Effector memory CD8-positive, alpha-beta T cell (primary cell): ENCODE measurements around the gene RBFOX2.

Source experiments
- ATAC-seq: fragments of 150-1000 bp; cut with Tn5 transposase; replicated peaks from 2 replicates; pipeline ENCODE4 v1.10.0; 2021; ENCODE audit warnings: mild to moderate bottlenecking, moderate library complexity
- DNase-seq, 3 experiments: peaks; one replicate each; pipeline ENCODE4 v3.0.0; 2021
- H3K27ac Mint-ChIP-seq, 2 donors: one replicate each; pipeline ENCODE4 v1.8.0; 2022; ENCODE audit warnings: mild to moderate bottlenecking in 2 of 2, mixed read lengths in 2 of 2, moderate library complexity in 2 of 2
- H3K27me3 Mint-ChIP-seq, 2 donors: one replicate each; pipeline ENCODE4 v1.8.0; 2022; ENCODE audit warnings: mixed read lengths in 2 of 2
- H3K36me3 Mint-ChIP-seq: one replicate; pipeline ENCODE4 v1.8.0; 2022; ENCODE audit warnings: mild to moderate bottlenecking, moderate library complexity, mixed read lengths; ENCODE audit not compliant: insufficient read depth
- H3K4me1 Mint-ChIP-seq, 2 donors: one replicate each; pipeline ENCODE4 v1.8.0; 2022; ENCODE audit warnings: low read depth in 2 of 2, mixed read lengths in 2 of 2
- H3K4me3 Mint-ChIP-seq, 2 donors: one replicate each; pipeline ENCODE4 v1.8.0; 2022; ENCODE audit warnings: mild to moderate bottlenecking in 2 of 2, mixed read lengths in 2 of 2, moderate library complexity in 2 of 2
- H3K9me3 Mint-ChIP-seq, 2 donors: one replicate each; pipeline ENCODE4 v1.8.0; 2022; ENCODE audit warnings: mixed read lengths in 2 of 2

Gene RBFOX2

GRCh38 chr22:35917651-35918050 is 111.0 kb downstream of the RBFOX2 start:
- peaks cover 0 to 1% of the 10 kb centered on the region in 2 donors for H3K4me1 Mint-ChIP-seq
- H3K4me3 Mint-ChIP-seq = no peak overlapping the region
- no peak for ATAC-seq
- no peaks in the 10 kb centered on the region for H3K36me3 Mint-ChIP-seq
- no peak for DNase-seq
- H3K27me3 Mint-ChIP-seq = peaks cover 35 to 38% of the 10 kb centered on the region in 2 donors
- H3K27ac Mint-ChIP-seq = no peak overlapping the region
- no peaks in the 10 kb centered on the region for H3K9me3 Mint-ChIP-seq

- Mint-ChIP-seq H3K4me1 (peaks cover 0 to 1% of the 10 kb centered on the region in 2 donors), H3K4me3 (no peak overlapping the region), H3K9me3 (no peaks in the 10 kb centered on the region), H3K27me3 (peaks cover 35 to 38% of the 10 kb centered on the region in 2 donors), H3K27ac (no peak overlapping the region), H3K36me3 (no peaks in the 10 kb centered on the region)
- no peak for ATAC-seq
- DNase-seq = no peak
Measured at GRCh38 chr22:35915477-35916013, 113.1 kb downstream of the RBFOX2 start.

- no peaks in the 10 kb centered on the region for H3K9me3 Mint-ChIP-seq
- H3K4me3 Mint-ChIP-seq = no peak overlapping the region
- DNase-seq = no peak
- H3K27ac Mint-ChIP-seq = peak overlapping the region in 1 of 2 donors; percentile 15
- peaks cover 35 to 37% of the 10 kb centered on the region in 2 donors for H3K27me3 Mint-ChIP-seq
- no peak for ATAC-seq
- no peaks in the 10 kb centered on the region for H3K36me3 Mint-ChIP-seq
- H3K4me1 Mint-ChIP-seq = peaks cover 0 to 1% of the 10 kb centered on the region in 2 donors
Measured at GRCh38 chr22:35914665-35915476, 113.8 kb downstream of the RBFOX2 start.

- Mint-ChIP-seq H3K27me3 (peaks cover 33 to 35% of the 10 kb centered on the region in 2 donors), H3K4me3 (no peak overlapping the region), H3K4me1 (peaks cover 0 to 1% of the 10 kb centered on the region in 2 donors), H3K36me3 (no peaks in the 10 kb centered on the region), H3K9me3 (no peaks in the 10 kb centered on the region), H3K27ac (peak overlapping the region in 1 of 2 donors; percentile 15)
- ATAC-seq = no peak
- no peak for DNase-seq
Measured at GRCh38 chr22:35914357-35914664, 114.3 kb downstream of the RBFOX2 start.

GRCh38 chr22:35913925-35914324 is 114.7 kb downstream of the RBFOX2 start:
- Mint-ChIP-seq H3K4me3 (no peak overlapping the region), H3K4me1 (peaks cover 0 to 1% of the 10 kb centered on the region in 2 donors), H3K9me3 (no peaks in the 10 kb centered on the region), H3K36me3 (no peaks in the 10 kb centered on the region), H3K27me3 (peaks cover 29 to 35% of the 10 kb centered on the region in 2 donors), H3K27ac (no peak overlapping the region)
- no peak for ATAC-seq
- no peak for DNase-seq

GRCh38 chr22:35912658-35913057 is 116.0 kb downstream of the RBFOX2 start:
- peaks cover 0 to 1% of the 10 kb centered on the region in 2 donors for H3K4me1 Mint-ChIP-seq
- no peak for DNase-seq

GRCh38 chr22:35911877-35912276 is 116.7 kb downstream of the RBFOX2 start:
- H3K4me1 Mint-ChIP-seq = peaks cover 0 to 1% of the 10 kb centered on the region in 2 donors
- ATAC-seq (no peak), DNase-seq (no peak)
- H3K4me3 Mint-ChIP-seq = no peak overlapping the region
- no peaks in the 10 kb centered on the region for H3K9me3 Mint-ChIP-seq
- no peaks in the 10 kb centered on the region for H3K36me3 Mint-ChIP-seq
- H3K27ac Mint-ChIP-seq = no peak overlapping the region
- peaks cover 23 to 35% of the 10 kb centered on the region in 2 donors for H3K27me3 Mint-ChIP-seq

More at GRCh38 chr22:35912658-35913057, 116.0 kb downstream of the RBFOX2 start:
- no peaks in the 10 kb centered on the region for H3K9me3 Mint-ChIP-seq
- no peak overlapping the region for H3K4me3 Mint-ChIP-seq
- H3K36me3 Mint-ChIP-seq = no peaks in the 10 kb centered on the region
- peaks cover 29 to 35% of the 10 kb centered on the region in 2 donors for H3K27me3 Mint-ChIP-seq
- no peak for ATAC-seq
- no peak overlapping the region for H3K27ac Mint-ChIP-seq

- ATAC-seq (no peak), DNase-seq (no peak)
- H3K4me3 Mint-ChIP-seq = no peak overlapping the region
- no peaks in the 10 kb centered on the region for H3K9me3 Mint-ChIP-seq
- no peaks in the 10 kb centered on the region for H3K36me3 Mint-ChIP-seq
- H3K27me3 Mint-ChIP-seq = peaks cover 21 to 28% of the 10 kb centered on the region in 2 donors
- peaks cover 0 to 1% of the 10 kb centered on the region in 2 donors for H3K4me1 Mint-ChIP-seq
- no peak overlapping the region for H3K27ac Mint-ChIP-seq
Measured at GRCh38 chr22:35910926-35911325, 117.7 kb downstream of the RBFOX2 start.

- Mint-ChIP-seq H3K4me1 (peaks cover 0 to 1% of the 10 kb centered on the region in 2 donors), H3K27ac (no peak overlapping the region), H3K27me3 (peaks cover 17 to 21% of the 10 kb centered on the region in 2 donors), H3K9me3 (no peaks in the 10 kb centered on the region), H3K36me3 (no peaks in the 10 kb centered on the region), H3K4me3 (no peak overlapping the region)
- no peak for ATAC-seq
- no peak for DNase-seq
Measured at GRCh38 chr22:35910003-35910769, 118.4 kb downstream of the RBFOX2 start.

- Mint-ChIP-seq H3K27me3 (peaks cover 12 to 20% of the 10 kb centered on the region in 2 donors), H3K4me3 (no peak overlapping the region), H3K4me1 (peaks cover 4% of the 10 kb centered on the region in 2 donors), H3K27ac (no peak overlapping the region), H3K36me3 (no peaks in the 10 kb centered on the region), H3K9me3 (no peaks in the 10 kb centered on the region)
- ATAC-seq (no peak), DNase-seq (no peak)
Measured at GRCh38 chr22:35905894-35906293, 122.7 kb downstream of the RBFOX2 start.

- Mint-ChIP-seq H3K27ac (no peak overlapping the region), H3K9me3 (no peaks in the 10 kb centered on the region), H3K4me3 (no peak overlapping the region), H3K36me3 (no peaks in the 10 kb centered on the region), H3K4me1 (peaks cover 9 to 10% of the 10 kb centered on the region in 2 donors), H3K27me3 (peaks cover 12 to 20% of the 10 kb centered on the region in 2 donors)
- no peak for ATAC-seq
- no peak for DNase-seq
Measured at GRCh38 chr22:35904752-35905151, 123.9 kb downstream of the RBFOX2 start.

- DNase-seq (no peak), ATAC-seq (no peak)
- Mint-ChIP-seq H3K36me3 (no peaks in the 10 kb centered on the region), H3K27me3 (peaks cover 12 to 20% of the 10 kb centered on the region in 2 donors), H3K9me3 (no peaks in the 10 kb centered on the region), H3K27ac (no peak overlapping the region), H3K4me3 (no peak overlapping the region), H3K4me1 (peaks cover 9 to 10% of the 10 kb centered on the region in 2 donors)
Measured at GRCh38 chr22:35904336-35904692, 124.3 kb downstream of the RBFOX2 start.

GRCh38 chr22:35903571-35904335 is 124.9 kb downstream of the RBFOX2 start:
- Mint-ChIP-seq H3K4me3 (no peak overlapping the region), H3K4me1 (peaks cover 9 to 10% of the 10 kb centered on the region in 2 donors), H3K9me3 (no peaks in the 10 kb centered on the region), H3K36me3 (no peaks in the 10 kb centered on the region), H3K27ac (no peak overlapping the region), H3K27me3 (peaks cover 12 to 20% of the 10 kb centered on the region in 2 donors)
- ATAC-seq (no peak), DNase-seq (no peak)
